ENCODE results near the gene PCDHGB5. TPM values are rescaled to one million over a fixed set of nuclear protein-coding genes. Genes with fewer than 3 reads are reported as not detected.
"Not testable (repeated sequence)": the region's sequence is repeated elsewhere in the genome, so short reads cannot be mapped to it uniquely, and the experiment has no call there.

Gene PCDHGB5
- total and polyA plus RNA-seq, 2 experiments from 2014 or later, result 1.2 TPM; not detected in 1

DNA sequence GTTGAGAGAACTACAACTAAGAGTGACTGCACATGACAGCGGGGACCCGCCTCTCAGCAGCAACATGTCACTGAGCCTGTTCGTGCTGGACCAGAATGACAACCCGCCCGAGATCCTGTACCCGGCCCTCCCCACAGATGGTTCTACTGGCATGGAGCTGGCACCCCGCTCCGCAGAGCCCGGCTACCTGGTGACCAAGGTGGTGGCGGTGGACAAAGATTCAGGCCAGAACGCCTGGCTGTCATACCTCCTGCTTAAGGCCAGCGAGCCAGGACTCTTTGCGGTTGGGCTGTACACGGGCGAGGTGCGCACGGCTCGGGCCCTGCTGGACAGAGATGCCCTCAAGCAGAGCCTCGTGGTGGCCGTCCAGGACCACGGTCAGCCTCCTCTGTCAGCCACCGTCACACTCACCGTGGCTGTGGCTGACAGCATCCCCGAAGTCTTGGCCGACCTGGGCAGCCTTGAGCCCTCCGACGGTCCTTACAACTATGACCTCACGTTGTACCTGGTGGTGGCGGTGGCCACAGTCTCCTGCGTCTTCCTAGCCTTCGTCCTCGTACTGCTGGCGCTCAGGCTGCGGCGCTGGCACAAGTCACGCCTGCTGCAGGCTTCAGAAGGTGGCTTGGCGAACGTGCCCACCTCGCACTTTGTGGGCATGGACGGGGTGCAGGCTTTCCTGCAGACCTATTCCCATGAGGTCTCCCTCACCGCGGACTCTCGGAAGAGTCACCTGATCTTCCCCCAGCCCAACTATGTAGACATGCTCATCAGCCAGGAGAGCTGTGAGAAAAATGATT, 13.1 kb upstream of the PCDHGB5 start:
- H3K27ac ChIP-seq, result no peak overlapping the region
- H3K4me1 ChIP-seq (ENCODE audit: low read depth), result no peaks in the 10 kb centered on the region
- no peaks in the 10 kb centered on the region for H3K27me3 ChIP-seq
- H3K4me3 ChIP-seq, result no peak overlapping the region
- H3K9me3 ChIP-seq (ENCODE audit: low read depth), result no peaks in the 10 kb centered on the region
- no peak for DNase-seq (ENCODE audit: low read depth in 1 of 2, low spot score in 1 of 2)
- TF ChIP-seq, protein P1, sequence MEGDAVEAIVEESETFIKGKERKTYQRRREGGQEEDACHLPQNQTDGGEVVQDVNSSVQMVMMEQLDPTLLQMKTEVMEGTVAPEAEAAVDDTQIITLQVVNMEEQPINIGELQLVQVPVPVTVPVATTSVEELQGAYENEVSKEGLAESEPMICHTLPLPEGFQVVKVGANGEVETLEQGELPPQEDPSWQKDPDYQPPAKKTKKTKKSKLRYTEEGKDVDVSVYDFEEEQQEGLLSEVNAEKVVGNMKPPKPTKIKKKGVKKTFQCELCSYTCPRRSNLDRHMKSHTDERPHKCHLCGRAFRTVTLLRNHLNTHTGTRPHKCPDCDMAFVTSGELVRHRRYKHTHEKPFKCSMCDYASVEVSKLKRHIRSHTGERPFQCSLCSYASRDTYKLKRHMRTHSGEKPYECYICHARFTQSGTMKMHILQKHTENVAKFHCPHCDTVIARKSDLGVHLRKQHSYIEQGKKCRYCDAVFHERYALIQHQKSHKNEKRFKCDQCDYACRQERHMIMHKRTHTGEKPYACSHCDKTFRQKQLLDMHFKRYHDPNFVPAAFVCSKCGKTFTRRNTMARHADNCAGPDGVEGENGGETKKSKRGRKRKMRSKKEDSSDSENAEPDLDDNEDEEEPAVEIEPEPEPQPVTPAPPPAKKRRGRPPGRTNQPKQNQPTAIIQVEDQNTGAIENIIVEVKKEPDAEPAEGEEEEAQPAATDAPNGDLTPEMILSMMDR (IDR thresholded peaks at IDR 0.05; ENCODE audit: low read depth, low read length), result no peak
- H3K36me3 ChIP-seq, result no peaks in the 10 kb centered on the region

DNA sequence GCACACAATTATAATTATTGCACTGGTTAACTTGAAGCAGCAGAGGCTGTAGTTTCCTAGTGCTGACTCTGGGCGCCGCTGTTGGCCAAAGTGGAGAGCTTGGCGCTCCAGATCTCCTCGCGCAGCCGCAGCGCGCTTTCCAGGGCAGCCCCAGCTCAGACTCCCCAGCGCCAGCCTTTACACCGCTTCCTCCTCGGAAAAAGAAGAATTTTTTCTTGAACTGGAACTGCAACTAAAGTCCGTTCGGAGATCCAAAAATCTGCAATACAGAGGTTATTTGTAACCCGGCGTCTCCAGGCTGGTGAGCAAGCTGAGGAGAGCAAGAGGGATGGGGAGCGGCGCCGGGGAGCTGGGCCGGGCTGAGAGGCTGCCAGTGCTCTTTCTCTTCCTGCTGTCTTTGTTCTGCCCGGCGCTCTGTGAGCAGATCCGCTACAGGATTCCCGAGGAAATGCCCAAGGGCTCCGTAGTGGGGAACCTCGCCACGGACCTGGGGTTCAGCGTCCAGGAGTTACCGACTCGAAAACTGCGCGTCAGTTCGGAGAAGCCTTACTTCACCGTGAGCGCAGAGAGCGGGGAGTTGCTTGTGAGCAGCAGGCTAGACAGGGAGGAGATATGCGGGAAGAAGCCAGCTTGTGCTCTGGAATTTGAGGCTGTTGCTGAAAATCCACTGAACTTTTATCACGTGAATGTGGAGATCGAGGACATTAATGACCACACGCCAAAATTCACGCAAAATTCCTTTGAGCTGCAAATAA, 10.0 kb upstream of the PCDHGB5 start, which contains the start of gene PCDHGB4:
Gene PCDHGB4 (plus strand): TSS at position 142 of the 755 bp plus-strand sequence. CDS start 187 bp downstream, at position 329.
- peak; percentile 44 to 50 for DNase-seq (ENCODE audit: low read depth in 1 of 2, low spot score in 1 of 2)
- H3K36me3 ChIP-seq; H3K4me1 ChIP-seq (ENCODE audit: low read depth); H3K27ac ChIP-seq; H3K27me3 ChIP-seq; H3K9me3 ChIP-seq (ENCODE audit: low read depth): not testable (repeated sequence)
- TF ChIP-seq, protein P1 (IDR thresholded peaks at IDR 0.05; ENCODE audit: low read depth, low read length), result peak; percentile 50
- peak within 1 kb of the TSS; percentile 33 for H3K4me3 ChIP-seq

DNA sequence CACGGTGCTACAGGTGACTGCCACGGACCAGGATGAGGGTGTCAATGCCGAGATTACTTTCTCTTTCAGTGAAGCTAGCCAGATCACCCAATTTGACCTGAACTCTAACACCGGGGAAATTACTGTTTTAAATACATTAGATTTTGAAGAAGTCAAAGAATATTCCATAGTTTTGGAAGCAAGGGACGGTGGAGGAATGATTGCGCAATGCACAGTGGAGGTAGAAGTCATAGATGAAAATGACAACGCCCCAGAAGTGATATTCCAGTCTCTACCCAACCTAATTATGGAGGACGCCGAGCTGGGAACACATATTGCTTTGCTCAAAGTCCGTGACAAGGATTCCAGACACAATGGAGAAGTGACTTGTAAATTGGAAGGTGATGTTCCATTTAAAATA, 9.1 kb upstream of the PCDHGB5 start:
- H3K4me1 ChIP-seq (ENCODE audit: low read depth), result no peaks in the 10 kb centered on the region
- no peak overlapping the region for H3K27ac ChIP-seq
- peaks cover 7% of the 10 kb centered on the region for H3K9me3 ChIP-seq (ENCODE audit: low read depth)
- no peaks in the 10 kb centered on the region for H3K27me3 ChIP-seq
- H3K4me3 ChIP-seq, result no peak overlapping the region
- no peaks in the 10 kb centered on the region for H3K36me3 ChIP-seq
- TF ChIP-seq, protein P1 (IDR thresholded peaks at IDR 0.05; ENCODE audit: low read depth, low read length), result no peak
- no peak for DNase-seq (ENCODE audit: low read depth in 1 of 2, low spot score in 1 of 2)

DNA sequence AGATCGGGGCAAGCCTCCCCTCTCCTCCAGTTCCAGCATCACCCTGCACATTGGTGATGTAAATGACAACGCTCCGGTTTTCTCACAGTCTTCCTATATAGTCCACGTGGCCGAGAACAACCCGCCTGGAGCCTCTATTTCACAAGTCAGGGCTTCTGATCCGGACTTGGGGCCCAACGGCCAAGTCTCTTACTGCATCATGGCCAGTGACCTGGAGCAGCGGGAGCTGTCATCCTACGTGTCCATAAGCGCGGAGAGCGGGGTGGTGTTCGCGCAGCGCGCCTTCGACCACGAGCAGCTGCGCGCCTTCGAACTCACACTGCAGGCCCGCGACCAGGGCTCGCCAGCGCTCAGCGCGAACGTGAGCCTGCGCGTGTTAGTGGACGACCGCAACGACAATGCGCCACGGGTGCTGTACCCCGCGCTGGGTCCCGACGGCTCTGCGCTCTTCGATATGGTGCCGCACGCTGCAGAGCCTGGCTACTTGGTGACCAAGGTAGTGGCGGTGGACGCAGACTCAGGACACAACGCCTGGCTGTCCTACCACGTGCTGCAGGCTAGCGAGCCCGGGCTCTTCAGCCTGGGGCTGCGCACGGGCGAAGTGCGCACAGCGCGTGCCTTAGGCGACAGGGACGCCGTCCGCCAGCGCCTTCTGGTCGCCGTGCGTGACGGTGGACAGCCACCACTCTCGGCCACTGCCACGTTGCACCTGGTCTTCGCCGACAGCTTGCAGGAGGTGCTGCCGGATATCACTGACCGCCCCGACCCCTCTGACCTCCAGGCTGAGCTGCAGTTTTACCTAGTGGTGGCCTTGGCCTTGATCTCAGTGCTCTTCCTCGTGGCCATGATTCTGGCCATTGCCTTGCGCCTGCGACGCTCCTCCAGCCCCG, 8.3 kb upstream of the PCDHGB5 start:
- Histone ChIP-seq H3K4me3 (no peak overlapping the region), H3K27me3 (no peaks in the 10 kb centered on the region), H3K36me3 (no peaks in the 10 kb centered on the region), H3K4me1 (ENCODE audit: low read depth) (no peaks in the 10 kb centered on the region), H3K27ac (no peak overlapping the region), H3K9me3 (ENCODE audit: low read depth) (peaks cover 7% of the 10 kb centered on the region)
- DNase-seq (ENCODE audit: low read depth in 1 of 2, low spot score in 1 of 2), result no peak
- TF ChIP-seq, protein P1 (IDR thresholded peaks at IDR 0.05; ENCODE audit: low read depth, low read length), result no peak
